HG02852 (cell line): ENCODE data around the gene KRTAP2-1.
"Not testable (repeated sequence)": the region's sequence is repeated elsewhere in the genome, so short reads cannot be mapped to it uniquely, and the experiment has no call there.

Experiments
- ATAC-seq: cut with Tn5 transposase; IDR thresholded peaks from one replicate; pipeline ENCODE4 v1.9.1; 2021; ENCODE audit warnings: mild to moderate bottlenecking, moderate library complexity; ENCODE audit not compliant: unreplicated experiment

KRTAP2-1 gene

DNA sequence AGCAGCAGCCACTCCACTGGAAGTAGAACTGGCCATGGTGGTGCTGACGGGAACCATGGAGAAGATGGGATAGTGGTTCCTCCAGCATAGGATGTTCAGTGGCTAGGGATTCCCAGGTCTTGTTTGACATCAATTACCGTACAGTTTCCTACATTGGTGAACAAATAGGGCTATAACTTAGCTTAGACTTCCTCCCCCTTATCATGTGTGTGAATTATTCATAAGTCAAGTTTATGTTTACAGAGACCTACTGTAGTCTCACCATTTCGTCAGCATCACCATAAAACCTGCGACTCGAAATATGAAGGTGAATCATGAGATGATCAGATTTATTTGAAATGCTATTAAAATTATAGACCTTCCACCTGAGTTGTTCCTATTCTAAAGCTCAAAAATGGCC, 11.6 kb upstream of the KRTAP2-1 start:
- ATAC-seq = no peak

DNA sequence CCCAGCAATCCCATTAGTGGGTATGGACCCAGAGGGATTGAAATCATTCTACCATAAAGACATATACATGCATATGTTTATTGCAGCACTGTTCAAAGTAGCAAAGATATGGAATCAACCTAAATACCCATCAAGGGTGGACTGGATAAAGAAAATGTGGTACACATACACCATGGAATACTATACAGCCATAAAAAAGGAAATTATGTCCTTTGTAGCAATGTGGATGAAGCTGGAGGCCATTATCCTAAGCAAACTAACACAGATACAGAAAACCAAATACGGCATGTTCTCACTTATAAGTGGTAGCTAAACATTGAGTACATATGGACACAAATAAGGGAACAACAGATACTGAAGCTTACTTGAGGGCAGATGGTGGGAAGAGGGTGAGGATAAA, 10.4 kb upstream of the KRTAP2-1 start:
- ATAC-seq = no peak

DNA sequence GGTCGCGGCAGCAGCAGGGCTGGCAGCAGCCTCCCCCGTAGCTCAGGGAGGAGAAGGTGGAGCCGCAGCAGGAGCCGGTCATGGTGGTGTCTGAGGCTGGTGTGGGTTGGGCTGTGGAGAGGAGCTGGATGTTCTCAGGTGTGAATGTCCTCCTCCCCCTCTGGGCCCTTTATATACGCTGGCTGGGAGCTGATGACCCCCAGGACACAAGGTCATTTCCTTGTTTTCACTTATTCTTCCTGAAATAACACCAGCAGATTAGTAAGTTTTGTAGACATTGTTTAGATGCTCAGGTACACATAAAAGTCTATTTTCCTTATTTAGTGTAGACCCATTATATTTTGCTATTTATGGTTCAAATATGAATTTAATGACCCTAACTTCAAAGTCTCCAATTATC, 8.0 kb upstream of the KRTAP2-1 start, which contains the start of gene KRTAP2-2:
KRTAP2-2 (minus strand) TSS at position 101 of the 400 bp plus-strand sequence; CDS start at position 82, 19 bp downstream.
- ATAC-seq = not testable (repeated sequence)

DNA sequence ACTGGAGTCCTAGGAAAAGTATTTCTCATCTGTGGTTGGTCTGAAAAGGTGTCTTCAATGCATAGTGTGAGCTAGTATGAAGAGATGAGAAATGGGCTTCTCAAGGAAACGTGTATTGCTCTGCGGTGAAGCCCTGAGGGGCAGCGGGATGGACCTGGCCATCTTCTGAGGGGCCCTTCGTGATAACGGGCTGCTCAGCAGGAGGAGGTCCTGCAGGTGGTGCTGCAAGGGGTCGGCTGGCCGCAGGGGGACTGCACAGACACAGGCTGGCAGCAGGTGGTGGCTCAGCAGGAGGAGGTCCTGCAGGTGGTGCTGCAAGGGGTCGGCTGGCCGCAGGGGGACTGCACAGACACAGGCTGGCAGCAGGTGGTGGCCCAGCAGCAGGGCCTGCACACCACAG, 7.4 kb upstream of the KRTAP2-1 start:
- not testable (repeated sequence) for ATAC-seq

DNA sequence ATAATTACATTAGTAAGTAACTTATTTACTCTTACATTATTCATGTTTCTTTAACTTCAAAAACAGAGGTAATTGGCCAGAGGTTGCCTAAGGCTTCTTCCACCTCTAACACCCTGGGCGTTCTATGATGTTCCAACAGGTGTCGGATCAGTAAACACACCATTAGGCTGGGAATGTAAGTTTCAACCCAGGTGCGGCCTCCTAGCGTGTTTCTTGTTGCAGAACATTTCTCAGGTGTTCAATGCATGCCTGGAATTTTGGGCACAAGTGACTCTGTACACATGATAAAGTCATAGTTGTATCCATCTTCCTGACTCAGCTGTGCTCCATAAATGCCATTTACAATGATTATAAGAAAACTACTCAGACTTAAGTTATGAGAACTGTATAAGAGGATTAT, 6.9 kb upstream of the KRTAP2-1 start:
- no peak for ATAC-seq

DNA sequence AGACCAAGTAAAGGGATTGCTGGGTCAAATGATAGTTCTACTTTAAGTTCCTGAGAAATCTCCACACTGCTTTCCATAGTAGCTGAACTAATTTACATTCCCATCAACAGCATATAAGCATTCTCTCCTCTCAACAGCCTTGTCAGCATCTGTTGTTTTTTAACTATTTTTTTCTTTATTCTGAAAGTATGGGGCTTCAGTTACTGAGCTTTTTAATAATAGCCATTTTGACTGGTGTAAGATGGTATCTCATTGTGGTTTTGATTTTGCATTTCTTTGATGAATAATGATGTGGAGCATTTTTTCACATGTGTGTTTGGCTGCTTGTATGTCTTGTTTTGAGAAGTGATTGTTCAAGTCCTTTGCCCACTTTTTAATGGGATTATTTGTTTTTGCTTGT, 5.5 kb upstream of the KRTAP2-1 start:
- ATAC-seq = no peak

DNA sequence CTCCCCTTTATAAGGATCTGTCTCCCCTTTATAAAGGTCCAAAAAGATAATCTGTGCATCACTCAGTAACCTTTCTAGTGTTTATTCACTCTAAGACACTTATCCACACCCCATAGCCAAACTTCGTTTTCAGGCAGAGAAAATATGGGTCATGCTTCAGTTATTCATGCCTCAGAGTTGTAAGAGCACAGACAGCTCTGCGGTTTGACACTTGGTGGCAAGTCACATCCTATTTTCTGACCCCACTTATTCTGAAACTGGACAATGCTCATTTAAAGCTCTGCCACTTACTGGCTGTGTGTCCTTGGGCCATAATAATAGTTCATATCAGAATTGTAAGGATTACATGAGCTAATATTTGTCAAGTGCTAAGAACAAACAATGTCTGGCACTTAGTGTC, 2.0 kb upstream of the KRTAP2-1 start:
- ATAC-seq = no peak

DNA sequence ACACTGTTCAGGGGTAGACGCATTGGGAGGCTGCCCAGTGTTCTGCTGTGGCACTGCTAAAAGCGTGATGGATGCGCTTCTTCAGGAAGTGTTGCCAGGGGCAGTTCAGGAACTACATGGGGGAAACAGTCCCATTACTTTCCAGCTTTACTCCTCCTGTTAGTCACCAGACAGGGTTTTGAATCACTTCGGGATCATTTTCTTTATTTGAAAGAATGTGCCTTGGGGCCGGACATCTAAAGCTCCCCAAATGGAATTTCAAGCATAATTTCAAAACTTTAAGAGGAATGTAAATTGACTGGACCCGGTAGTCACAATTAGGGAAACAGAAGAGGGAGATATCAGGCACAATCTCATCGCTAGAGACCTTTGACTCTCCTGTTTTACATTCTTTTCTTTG, 1.3 kb upstream of the KRTAP2-1 start:
- ATAC-seq = no peak

DNA sequence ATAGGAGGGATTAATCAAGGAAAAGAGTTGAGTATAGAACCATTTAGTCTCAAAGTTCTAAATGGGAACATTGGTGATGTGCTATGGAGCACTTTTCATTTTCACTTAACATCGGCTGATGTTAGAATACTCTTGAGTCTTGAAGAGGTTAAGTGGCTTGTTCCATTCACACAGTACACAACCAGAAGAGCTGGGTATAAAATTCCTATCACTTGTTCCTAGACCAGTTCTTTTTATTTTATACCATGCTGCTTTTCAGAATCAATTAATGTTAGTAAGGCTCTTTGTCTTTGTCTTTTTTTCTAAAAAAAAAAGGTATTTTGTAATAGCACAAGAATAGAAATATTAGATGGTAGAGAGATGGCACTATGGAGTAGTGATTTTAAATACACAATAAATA, 4.2 kb downstream of the KRTAP2-1 start:
- no peak for ATAC-seq

DNA sequence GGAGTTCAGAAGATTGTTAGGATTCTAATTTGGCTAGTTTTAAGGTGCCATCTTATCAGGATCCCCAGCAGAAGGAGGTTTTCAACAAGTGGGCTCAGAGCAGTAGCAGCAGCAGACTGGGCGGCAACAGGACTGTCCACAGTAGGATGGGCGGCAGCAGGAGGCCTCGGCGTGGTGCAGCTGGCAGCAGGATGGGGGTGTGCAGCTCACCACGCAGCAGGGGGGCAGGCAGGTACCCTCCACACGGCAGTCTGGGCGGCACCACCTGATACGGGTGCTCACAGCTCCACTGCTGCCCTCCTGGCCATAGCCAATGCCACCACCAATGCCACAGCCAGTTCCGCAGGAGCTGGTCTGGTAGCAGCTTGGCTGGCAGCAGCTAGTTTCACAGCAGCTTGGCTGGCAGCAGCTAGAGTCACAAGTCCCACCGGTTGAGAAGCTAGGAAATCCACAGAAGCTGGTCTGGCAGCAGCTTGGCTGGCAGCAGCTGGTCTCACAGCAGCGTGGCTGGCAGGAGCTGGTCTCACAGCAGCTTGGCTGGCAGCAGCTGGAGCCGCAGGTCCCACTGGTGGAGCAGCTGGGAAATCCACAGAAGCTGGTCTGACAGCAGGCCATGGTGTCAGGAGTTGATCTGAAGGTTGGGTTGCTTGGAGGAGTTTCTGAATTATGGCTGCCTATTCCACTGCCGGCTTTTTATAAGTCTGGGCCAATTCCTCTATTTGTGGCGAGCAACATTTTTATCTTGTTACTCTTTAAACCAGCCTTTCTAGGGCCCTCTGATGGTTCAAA, 6.1 kb downstream of the KRTAP2-1 start, which contains the start of gene KRTAP1-1:
KRTAP1-1 (minus strand) TSS at position 668 of the 789 bp plus-strand sequence; CDS start at position 615, 53 bp downstream.
- ATAC-seq = not testable (repeated sequence)

DNA sequence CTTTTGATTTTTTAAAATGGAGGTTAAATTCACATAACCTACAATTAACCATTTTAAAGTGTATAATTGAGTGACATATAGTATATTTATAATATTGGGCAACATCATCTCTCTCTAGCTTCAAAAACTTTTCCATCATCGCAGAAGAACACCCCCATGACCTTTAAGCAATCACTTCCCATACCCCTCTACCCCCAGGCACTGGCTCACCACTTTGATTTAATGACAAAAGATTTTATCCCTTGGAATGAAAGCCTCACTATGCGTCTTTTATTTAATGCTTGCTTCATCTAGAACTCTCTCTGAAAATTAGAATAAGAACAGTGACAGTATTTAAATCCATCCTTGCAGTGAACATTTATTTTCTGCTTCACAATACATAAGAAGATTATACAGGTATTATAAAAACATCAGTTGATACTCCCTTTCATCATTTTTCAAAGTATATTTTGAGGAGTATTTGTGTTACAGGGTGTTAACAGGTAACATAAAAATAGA, 9.2 kb downstream of the KRTAP2-1 start:
- ATAC-seq = no peak

DNA sequence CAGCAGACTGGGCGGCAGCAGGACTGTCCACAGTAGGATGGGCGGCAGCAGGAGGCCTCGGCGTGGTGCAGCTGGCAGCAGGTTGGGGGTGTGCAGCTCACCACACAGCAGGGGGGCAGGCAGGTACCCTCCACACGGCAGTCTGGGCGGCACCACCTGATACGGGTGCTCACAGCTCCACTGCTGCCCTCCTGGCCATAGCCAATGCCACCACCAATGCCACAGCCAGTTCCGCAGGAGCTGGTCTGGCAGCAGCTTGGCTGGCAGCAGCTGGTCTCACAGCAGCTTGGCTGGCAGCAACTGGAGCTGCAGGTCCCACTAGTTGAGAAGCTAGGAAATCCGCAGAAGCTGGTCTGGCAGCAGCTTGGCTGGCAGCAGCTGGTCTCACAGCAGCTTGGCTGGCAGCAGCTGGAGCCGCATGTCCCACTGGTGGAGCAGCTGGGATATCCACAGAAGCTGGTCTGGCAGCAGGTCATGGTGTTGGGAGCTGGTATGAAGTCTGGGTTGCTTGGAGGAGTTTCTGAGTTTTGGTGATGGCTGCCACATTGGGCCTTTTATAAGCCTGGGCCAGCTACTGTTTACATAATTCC, 12.7 kb downstream of the KRTAP2-1 start, which contains the start of gene KRTAP1-3:
KRTAP1-3 (minus strand) TSS at position 529 of the 590 bp plus-strand sequence; CDS start at position 476, 53 bp downstream.
- ATAC-seq = not testable (repeated sequence)

DNA sequence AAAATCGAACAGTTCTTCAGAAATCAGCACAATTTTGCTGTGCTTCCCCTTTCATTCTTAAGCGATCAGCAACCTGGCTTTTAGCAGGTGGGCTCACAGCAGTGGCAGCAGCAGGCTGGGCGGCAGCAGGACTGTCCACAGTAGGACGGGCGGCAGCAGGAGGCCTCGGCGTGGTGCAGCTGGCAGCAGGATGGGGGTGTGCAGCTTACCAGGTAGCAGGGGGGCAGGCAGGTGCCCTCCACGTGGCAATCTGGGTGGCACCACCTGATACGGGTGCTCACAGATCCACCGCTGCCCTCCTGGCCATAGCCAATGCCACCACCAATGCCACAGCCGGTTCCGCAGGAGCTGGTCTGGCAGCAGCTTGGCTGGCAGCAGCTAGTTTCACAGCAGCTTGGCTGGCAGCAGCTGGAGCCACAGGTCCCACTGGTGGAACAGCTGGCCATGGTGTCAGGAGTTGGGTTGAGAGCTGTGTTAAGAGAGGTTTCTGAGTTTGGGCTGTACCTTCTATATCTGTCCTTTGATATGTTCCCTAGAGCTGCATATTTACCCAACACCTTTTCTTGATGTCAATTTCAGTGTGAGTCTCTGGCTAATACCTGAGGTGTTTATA, 17.4 kb downstream of the KRTAP2-1 start, which contains the start of gene KRTAP1-4:
KRTAP1-4 (minus strand) TSS at position 563 of the 613 bp plus-strand sequence; CDS start at position 446, 117 bp downstream.
- ATAC-seq = no peak

DNA sequence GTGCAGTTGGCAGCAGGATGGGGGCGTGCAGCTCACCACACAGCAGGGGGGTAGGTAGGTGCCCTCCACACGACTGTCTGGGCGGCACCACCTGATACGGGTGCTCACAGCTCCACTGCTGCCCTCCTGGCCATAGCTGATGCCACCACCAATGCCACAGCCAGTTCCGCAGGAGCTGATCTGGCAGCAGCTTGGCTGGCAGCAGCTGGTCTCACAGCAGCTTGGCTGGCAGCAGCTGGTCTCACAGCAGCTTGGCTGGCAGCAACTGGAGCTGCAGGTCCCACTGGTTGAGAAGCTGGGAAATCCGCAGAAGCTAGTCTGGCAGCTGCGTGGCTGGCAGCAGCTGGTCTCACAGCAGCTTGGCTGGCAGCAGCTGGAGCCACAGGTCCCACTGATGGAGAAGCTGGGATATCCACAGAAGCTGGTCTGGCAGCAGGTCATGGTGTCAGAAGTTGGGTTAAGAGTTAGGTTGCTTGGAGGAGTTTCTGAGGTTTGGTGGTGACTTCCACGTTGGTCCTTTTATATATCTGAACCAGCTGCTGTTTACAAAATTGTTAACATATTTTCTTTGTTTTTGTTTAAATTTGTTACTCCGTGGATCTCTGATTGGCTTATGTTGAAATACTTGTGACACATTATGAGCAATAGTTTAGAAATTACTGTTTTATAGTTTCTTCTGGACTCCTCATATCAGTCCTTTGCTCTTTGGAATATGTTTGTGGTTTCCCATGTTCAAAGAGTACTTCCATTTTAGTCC, 20.2 kb downstream of the KRTAP2-1 start, which contains the start of gene KRTAP1-5:
KRTAP1-5 (minus strand) TSS at position 494 of the 757 bp plus-strand sequence; CDS start at position 441, 53 bp downstream.
- no peak for ATAC-seq

DNA sequence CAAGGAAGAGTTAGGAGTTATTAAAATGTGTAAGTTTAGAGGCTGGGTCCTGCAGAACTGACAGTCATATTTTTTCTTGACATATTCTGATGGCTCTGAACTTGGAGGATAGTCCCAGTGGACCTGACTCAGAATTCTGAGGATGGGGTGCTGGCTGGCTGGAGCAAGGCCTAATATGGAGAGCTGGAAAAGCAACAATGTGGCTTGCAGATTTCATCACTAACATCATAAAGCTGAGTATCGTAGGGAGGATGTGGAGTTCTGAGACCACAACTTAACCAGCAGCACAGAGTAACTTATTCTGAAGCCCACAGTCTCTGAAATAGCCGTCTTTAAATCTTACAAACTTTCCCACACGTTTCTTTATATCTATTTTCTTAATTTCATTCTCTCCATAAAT, 22.4 kb downstream of the KRTAP2-1 start:
- ATAC-seq = no peak

DNA sequence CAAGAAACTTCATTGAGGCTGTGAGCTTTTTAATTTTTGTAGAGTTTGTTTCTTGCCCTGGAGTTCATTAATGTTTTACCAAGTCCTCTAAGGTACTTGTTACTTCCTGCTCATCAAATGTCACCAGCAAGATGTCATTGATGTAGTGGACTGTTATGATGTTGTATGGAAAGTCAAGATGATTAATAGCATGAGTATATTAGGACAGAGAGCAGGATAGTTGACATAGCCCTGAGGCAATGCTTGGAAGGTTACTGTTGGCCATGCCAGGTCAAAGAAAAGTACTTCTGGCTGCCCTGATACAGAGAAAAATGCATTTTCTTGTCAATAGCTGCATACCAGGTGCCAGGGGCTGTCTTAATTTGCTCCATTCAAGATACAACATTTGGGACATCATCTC, 26.8 kb downstream of the KRTAP2-1 start:
- no peak for ATAC-seq

DNA sequence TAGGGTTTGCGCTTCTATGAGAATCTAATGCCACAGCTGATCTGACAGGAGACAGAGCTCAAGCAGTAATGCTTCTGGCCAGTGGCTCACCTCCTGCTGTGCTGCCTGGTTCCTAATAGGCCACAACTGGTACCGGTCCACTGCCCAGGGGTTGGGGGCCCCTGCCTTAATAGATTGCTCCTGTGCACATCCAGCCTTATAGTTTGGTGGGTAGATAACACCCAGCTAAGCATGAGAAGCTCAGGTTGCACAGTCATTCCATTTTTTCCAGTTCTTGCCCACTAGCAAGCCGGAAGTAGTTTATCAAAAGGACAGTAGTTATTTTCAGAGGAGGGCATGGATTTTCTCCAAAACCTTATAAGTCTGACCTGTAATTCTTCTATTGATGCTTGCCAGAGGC, 27.7 kb downstream of the KRTAP2-1 start:
- no peak for ATAC-seq

DNA sequence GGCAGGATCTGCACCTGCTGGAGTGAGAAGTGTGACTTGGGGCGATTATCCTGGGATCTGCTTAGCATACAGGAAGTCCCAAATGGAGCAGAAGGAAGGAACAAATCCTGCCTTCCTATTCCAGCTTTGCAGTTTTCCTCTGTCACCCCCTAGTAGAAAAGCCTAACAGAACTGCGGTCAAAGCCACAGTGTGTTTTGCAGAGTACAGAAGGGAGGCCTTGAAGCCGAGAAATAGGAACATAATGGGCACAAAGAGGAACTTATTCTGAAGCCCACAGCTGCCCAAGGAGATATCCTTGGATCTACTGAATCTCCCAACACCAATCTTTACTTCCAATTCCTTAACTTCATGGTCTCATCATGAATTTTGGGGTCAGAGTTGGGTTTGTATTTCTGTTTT, 28.6 kb downstream of the KRTAP2-1 start:
- no peak for ATAC-seq

DNA sequence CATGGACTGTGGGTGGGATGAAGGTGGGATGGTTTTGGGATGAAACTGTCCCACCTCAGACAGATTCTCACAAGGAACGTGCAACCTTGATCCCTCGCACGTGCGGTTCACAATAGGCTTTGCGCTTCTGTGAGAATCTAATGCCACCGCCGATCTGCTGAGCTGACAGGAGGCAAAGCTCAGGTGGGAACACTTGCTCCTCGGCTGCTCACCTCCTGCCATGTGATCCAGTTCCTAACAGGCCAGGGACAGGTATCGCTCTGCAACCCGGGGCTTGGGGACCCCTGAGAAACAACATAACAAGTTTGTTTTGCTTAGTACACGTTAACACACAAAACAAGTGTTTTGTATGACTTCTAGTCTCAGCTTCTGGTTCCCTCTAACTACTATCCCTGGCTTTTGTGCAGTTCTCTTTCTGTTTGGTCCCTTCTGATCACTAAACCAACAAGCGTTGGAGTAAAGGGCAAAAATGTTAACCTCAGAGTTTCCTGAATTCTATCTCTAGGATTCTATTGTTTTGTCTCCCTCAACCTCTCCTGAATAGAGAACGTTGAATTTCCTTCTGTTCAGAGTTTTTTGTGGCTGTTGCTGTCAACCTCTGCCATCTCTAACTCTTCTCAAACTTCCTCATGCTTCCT, 30.4 kb downstream of the KRTAP2-1 start:
- no peak for ATAC-seq

DNA sequence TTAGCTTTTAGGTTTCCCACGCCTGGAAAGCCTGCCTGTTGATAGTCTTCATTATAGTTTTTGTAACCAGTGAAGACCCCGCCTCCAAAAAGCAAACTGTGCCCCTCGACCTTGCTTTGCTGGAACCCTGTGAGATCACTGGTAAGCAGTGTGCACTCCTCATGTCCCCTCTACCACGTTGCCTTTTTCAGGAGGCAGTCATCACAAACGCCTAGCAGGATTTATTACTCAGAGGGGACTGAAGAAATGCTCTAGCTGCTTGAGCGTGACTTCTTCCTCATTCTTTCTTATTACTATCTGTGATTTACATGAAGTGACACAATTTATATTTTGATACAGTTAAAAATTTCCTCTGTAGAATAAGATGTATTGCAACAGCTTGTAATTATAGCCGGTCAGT, 31.7 kb downstream of the KRTAP2-1 start:
- no peak for ATAC-seq
